CD14-positive monocyte (primary cell): ENCODE measurements around the gene RFK. TPM values are rescaled to one million over a fixed set of nuclear protein-coding genes. Genes with fewer than 3 reads are reported as not detected.

Experiments
- DNase-seq, 3 donors: peaks; one replicate each; pipeline ENCODE4 v3.0.0-alpha.2; 2011 to 2022
- H2AFZ ChIP-seq: 2 replicates; pipeline ENCODE4 v1.6.0; 2012; ENCODE audit warnings: mild to moderate bottlenecking, low read depth, low read length, inconsistent platforms; ENCODE audit not compliant: insufficient read depth, poor library complexity, severe bottlenecking
- H3K27ac ChIP-seq, 2 donors: 1 replicate in 1 of 2; 2 replicates in 1 of 2; pipeline ENCODE4 v1.5.1; 2012 to 2013; ENCODE audit warnings: low read length in 2 of 2, control low read depth in 1 of 2, inconsistent platforms in 1 of 2, low read depth in 1 of 2, mild to moderate bottlenecking in 1 of 2
- H3K27me3 ChIP-seq, 2 donors: one replicate each; pipeline versions ENCODE4 v1.6.0 to v1.6.1; 2011 to 2013; ENCODE audit warnings: low read length in 2 of 2; ENCODE audit not compliant: control insufficient read depth in 2 of 2, insufficient read depth in 2 of 2
- H3K36me3 ChIP-seq, 2 donors: replicated peaks in 1 of 2; 1 replicate in 1 of 2; 2 replicates in 1 of 2; pipeline versions ENCODE4 v1.5.1 to v1.6.1; 2012 to 2013; ENCODE audit warnings: low read length in 2 of 2, control low read depth in 1 of 2, inconsistent platforms in 1 of 2, mild to moderate bottlenecking in 1 of 2; ENCODE audit not compliant: insufficient read depth in 2 of 2, control insufficient read depth in 1 of 2
- H3K4me1 ChIP-seq, 2 donors: 1 replicate in 1 of 2; 2 replicates in 1 of 2; pipeline versions ENCODE4 v1.5.1 to v1.6.1; 2012 to 2013; ENCODE audit warnings: low read length in 2 of 2, control low read depth in 1 of 2, inconsistent platforms in 1 of 2, mild to moderate bottlenecking in 1 of 2, moderate library complexity in 1 of 2; ENCODE audit not compliant: insufficient read depth in 2 of 2, control insufficient read depth in 1 of 2
- H3K4me2 ChIP-seq: replicated peaks from 2 replicates; pipeline ENCODE3; 2012; ENCODE audit warnings: low read length, moderate library complexity, mild to moderate bottlenecking; ENCODE audit not compliant: poor library complexity, severe bottlenecking; ENCODE audit errors: extremely low read depth
- H3K4me3 ChIP-seq, 3 experiments: fragments of 200-600 bp in 1 of 3; sonication (generic) in 1 of 3; replicated peaks in 1 of 3; 1 replicate in 2 of 3; 2 replicates in 1 of 3; pipeline ENCODE4 v1.5.1; 2011 to 2013; ENCODE audit warnings: low read length in 3 of 3, mild to moderate bottlenecking in 3 of 3, control low read depth in 2 of 3, low read depth in 2 of 3, inconsistent platforms in 1 of 3, moderate library complexity in 1 of 3
- H3K79me2 ChIP-seq: 2 replicates; pipeline ENCODE4 v1.6.0; 2012; ENCODE audit warnings: mild to moderate bottlenecking, control low read depth, inconsistent platforms, low read length, moderate library complexity; ENCODE audit not compliant: insufficient read depth
- H3K9ac ChIP-seq: 2 replicates; pipeline ENCODE4 v1.6.0; 2017; ENCODE audit warnings: low read length, mild to moderate bottlenecking; ENCODE audit not compliant: insufficient read depth, poor library complexity, severe bottlenecking
- H3K9me3 ChIP-seq, 2 donors: replicated peaks in 1 of 2; 1 replicate in 1 of 2; 2 replicates in 1 of 2; pipeline versions ENCODE4 v1.5.1 to v1.6.1; 2012 to 2013; ENCODE audit warnings: low read length in 2 of 2, control low read depth in 1 of 2; ENCODE audit not compliant: control insufficient read depth in 1 of 2, insufficient read depth in 1 of 2
- H4K20me1 ChIP-seq: 2 replicates; pipeline ENCODE4 v1.6.0; 2012; ENCODE audit warnings: mild to moderate bottlenecking, low read length, control low read depth, moderate library complexity; ENCODE audit not compliant: insufficient read depth
- H3K27ac Mint-ChIP-seq, 7 donors: one replicate each; pipeline ENCODE4 v1.8.0; 2020; ENCODE audit warnings: mild to moderate bottlenecking in 7 of 7, mixed read lengths in 7 of 7, moderate library complexity in 6 of 7, inconsistent platforms in 2 of 7
- H3K27me3 Mint-ChIP-seq, 3 donors: one replicate each; pipeline ENCODE4 v1.8.0; 2021 to 2022; ENCODE audit warnings: low read depth in 3 of 3, mild to moderate bottlenecking in 3 of 3, mixed read lengths in 3 of 3, moderate library complexity in 3 of 3, inconsistent platforms in 1 of 3
- H3K36me3 Mint-ChIP-seq, 2 donors: one replicate each; pipeline ENCODE4 v1.8.0; 2020; ENCODE audit warnings: mixed read lengths in 2 of 2, inconsistent platforms in 1 of 2, mild to moderate bottlenecking in 1 of 2
- H3K4me1 Mint-ChIP-seq: one replicate; pipeline ENCODE4 v1.8.0; 2020; ENCODE audit warnings: mild to moderate bottlenecking, mixed read lengths
- H3K4me3 Mint-ChIP-seq, 2 donors: one replicate each; pipeline ENCODE4 v1.8.0; 2020; ENCODE audit warnings: mild to moderate bottlenecking in 2 of 2, mixed read lengths in 2 of 2, moderate library complexity in 1 of 2
- H3K9me3 Mint-ChIP-seq, 7 donors: one replicate each; pipeline ENCODE4 v1.8.0; 2020 to 2022; ENCODE audit warnings: mixed read lengths in 7 of 7, mild to moderate bottlenecking in 6 of 7, moderate library complexity in 6 of 7, inconsistent platforms in 2 of 7
- CTCF ChIP-seq: fragments of 200-600 bp; IDR thresholded peaks from one replicate; pipeline ENCODE4 v1.8.0; 2022; ENCODE audit warnings: antibody characterized with exemption, mild to moderate bottlenecking
- WGBS: methylation state at CpG from one replicate; pipeline ENCODE4 v1.1.5; 2013; ENCODE audit warnings: missing lambda C conversion rate; ENCODE audit not compliant: insufficient coverage; 5-methylcytosine and 5-hydroxymethylcytosine counted together
- intact Hi-C, 2 donors: fragments of 100-400 bp; cut with micrococcal nuclease; formaldehyde crosslinking; loops; one replicate each; pipeline versions ENCODE4 v1.15.0 to v1.15.1; 2023
- polyA plus RNA-seq, 3 donors: library from polyadenylated mRNA; depleted of rRNA in 1 of 3; unstranded in 2 of 3; stranded (reverse) in 1 of 3; fragments of 300-500 nt in 2 of 3; fragments of >200 nt in 1 of 3; fragmentation: Illumina TruSeq in 2 of 3; gene quantifications; 1 replicate in 2 of 3; 2 replicates in 1 of 3; pipeline ENCODE4 v1.2.3, GENCODE V29; 2012 to 2021

Gene RFK
- polyA plus RNA-seq, 3 donors: 5.9 to 46.6 (median 44.4) TPM

DNA sequence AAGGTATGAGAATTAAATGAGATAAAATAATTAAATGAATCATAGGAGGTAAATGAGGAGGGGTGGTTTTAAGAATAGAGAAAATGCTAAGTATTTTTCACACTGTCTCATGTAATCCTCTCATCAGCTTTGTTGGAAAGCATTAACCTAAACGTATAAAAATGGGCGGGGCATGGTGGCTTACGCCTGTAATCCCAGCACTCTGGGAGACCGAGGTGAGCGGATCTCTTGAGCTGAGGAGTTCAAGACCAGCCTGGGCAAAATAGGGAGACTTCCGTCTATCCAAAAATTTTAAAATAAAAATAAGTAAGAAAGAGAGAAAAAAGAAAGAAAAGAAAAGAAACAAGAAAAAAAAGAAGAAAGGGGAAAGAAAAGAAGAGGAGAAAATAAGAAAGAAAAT is 1.9 kb upstream of the RFK start:
- H3K36me3 Mint-ChIP-seq: peaks cover 7 to 11% of the 10 kb centered on the region in 2 donors
- Histone ChIP-seq H4K20me1 (no peaks in the 10 kb centered on the region), H3K4me1 (peaks cover 29 to 32% of the 10 kb centered on the region in 2 donors), H3K9me3 (peaks cover 0 to 4% of the 10 kb centered on the region in 2 donors), H3K4me3 (no peak overlapping the region), H2AFZ (no peak overlapping the region), H3K79me2 (peaks cover 31% of the 10 kb centered on the region), H3K4me2 (peak overlapping the region; percentile 92), H3K27me3 (no peaks in the 10 kb centered on the region), H3K9ac (no peak overlapping the region), H3K27ac (peak overlapping the region in 1 of 2 donors; percentile 99), H3K36me3 (peaks cover 0 to 12% of the 10 kb centered on the region in 2 donors)
- peak overlapping the region in 4 of 7 donors; percentile 99 to 100 (median 100) for H3K27ac Mint-ChIP-seq
- no peak for DNase-seq
- no CpG with 5 or more reads among the region's 6 CpGs for WGBS
- H3K4me3 Mint-ChIP-seq: no peak overlapping the region
- TF ChIP-seq CTCF: no peak
- intact Hi-C loops: loop anchor here in 1 of 2 donors (10.0 kb wide), 1 partner anchor 501 kb away; the partner anchor contains the start of gene PCSK5
- peaks cover 0 to 5% (median 4%) of the 10 kb centered on the region in 7 donors for H3K9me3 Mint-ChIP-seq
- peaks cover 39% of the 10 kb centered on the region for H3K4me1 Mint-ChIP-seq
- H3K27me3 Mint-ChIP-seq: no peaks in the 10 kb centered on the region

DNA sequence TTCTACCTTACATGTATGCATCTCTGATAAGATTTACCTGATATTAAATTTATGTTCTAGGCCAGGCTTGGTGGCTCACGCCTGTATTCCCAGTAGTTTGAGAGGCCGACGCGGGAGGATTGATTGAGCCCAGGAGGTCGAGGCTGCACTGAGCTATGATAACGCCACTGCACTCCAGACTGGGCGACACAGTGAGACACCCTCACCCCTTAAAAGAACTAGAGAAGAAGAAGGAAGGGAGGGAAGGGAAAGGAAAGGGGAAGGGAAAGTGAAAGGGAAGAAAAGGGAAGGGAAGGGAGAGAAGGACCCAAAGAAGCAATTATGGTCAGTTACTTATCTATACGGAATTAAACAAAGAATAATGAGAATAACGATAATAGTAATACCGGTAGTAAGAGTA is 1.2 kb upstream of the RFK start:
- peaks cover 29 to 32% of the 10 kb centered on the region in 2 donors for H3K4me1 ChIP-seq
- WGBS: no CpG with 5 or more reads among the region's 10 CpGs
- Mint-ChIP-seq H3K4me3 (peak overlapping the region; percentile 90 to 98), H3K27me3 (no peaks in the 10 kb centered on the region), H3K27ac (peak overlapping the region; percentile 99 to 100 (median 99)), H3K36me3 (peaks cover 10 to 14% of the 10 kb centered on the region in 2 donors), H3K4me1 (peaks cover 44% of the 10 kb centered on the region), H3K9me3 (peaks cover 0 to 5% (median 4%) of the 10 kb centered on the region in 7 donors)
- intact Hi-C loops: loop anchor here in 1 of 2 donors (10.0 kb wide), 1 partner anchor 501 kb away; the partner anchor contains the start of gene PCSK5
- peaks cover 0 to 4% of the 10 kb centered on the region in 2 donors for H3K9me3 ChIP-seq
- no peak for TF ChIP-seq CTCF
- H4K20me1 ChIP-seq: no peaks in the 10 kb centered on the region
- H3K36me3 ChIP-seq: peaks cover 0 to 12% of the 10 kb centered on the region in 2 donors
- peak in 2 of 3 donors; percentile 55 to 57 for DNase-seq
- H3K4me2 ChIP-seq: peak overlapping the region; percentile 92
- H2AFZ ChIP-seq: peak overlapping the region; percentile 94
- peak overlapping the region; percentile 98 to 99 for H3K27ac ChIP-seq
- H3K79me2 ChIP-seq: peaks cover 39% of the 10 kb centered on the region
- peak overlapping the region; percentile 97 for H3K9ac ChIP-seq
- H3K4me3 ChIP-seq: peak overlapping the region; percentile 94 to 97 (median 96)
- H3K27me3 ChIP-seq: no peaks in the 10 kb centered on the region
